GM19468 (cell line): ENCODE data around the gene HEBP1.

ENCODE experiments used
- ATAC-seq: cut with Tn5 transposase; IDR thresholded peaks from one replicate; pipeline ENCODE4 v1.9.1; 2021; ENCODE audit warnings: mild to moderate bottlenecking, moderate library complexity, moderate number of reproducible peaks; ENCODE audit not compliant: unreplicated experiment; ENCODE audit errors: extremely low read depth

Gene HEBP1

DNA sequence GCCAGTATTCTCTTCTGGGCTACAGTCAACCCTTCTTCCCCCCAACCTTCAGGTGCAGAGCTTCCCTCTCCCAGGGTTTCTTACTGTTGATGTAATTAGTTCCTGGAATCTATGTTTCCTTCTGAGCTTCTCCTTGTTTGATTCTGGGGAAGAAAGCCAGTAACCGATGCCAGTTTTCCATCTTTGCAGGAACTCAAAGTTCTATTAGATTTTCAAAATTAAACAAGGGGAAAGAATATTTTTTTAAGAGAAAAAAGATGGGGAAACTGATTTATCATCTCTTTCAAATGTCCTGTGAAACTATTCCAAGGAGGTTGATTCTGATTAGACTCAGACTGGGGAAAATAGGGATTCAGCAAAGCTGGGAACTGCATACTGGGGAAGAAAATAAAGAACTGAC is 26.2 kb upstream of the HEBP1 start:
- no peak for ATAC-seq

DNA sequence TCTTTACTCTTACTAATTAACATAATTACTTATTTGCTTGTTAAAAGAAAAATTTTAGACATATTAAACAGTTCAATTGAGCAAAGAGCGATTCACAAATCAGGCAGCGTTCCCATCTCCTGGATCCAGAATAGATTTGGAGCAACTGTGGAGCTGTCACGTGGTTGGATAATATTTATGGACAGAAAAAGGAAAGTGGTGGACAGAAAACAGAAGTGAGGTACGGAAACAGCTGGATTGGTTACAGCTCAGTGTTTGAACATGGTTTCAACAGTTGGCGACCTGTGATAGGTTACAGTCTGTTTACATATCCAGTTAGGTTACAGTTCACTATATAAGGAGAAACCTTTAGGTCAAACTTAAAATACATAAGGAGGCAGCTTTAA is 24.5 kb upstream of the HEBP1 start:
- ATAC-seq, result no peak

DNA sequence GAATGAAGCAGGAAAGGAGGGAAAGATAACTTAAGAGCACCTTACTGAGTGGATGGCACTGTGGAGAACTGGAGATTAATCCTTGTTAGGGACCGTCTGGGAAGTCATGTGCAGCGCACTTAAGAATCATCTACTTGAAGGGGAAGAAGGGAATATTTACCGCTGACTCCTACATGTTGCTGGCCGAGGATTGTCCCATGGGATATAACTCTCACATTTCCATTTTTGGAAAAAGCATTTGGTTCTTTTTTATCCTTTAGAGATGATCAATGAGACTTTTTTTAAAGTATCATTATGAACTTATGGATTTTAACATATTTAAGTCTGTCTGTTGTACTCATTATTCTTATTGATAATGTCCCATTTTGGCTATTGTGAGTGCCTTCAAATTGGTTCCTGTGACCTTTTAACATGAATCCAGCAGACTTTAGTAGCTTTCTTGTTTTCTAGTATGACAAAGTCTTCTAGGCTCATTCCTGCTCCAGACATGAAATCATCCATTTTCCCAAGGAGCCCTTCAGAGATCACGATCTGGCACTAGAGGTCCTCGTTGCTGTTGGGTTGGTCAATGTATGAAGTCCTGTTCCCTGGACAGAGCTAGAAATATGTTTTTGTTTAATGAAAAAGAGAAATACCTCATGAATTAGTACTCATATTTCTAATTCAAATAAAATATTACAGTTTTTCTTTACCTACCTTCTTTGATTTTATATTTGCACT is 23.9 kb upstream of the HEBP1 start:
- ATAC-seq, result no peak

GRCh38 chr12:13022851-13023271 is 22.8 kb upstream of the HEBP1 start:
- no peak for ATAC-seq

DNA sequence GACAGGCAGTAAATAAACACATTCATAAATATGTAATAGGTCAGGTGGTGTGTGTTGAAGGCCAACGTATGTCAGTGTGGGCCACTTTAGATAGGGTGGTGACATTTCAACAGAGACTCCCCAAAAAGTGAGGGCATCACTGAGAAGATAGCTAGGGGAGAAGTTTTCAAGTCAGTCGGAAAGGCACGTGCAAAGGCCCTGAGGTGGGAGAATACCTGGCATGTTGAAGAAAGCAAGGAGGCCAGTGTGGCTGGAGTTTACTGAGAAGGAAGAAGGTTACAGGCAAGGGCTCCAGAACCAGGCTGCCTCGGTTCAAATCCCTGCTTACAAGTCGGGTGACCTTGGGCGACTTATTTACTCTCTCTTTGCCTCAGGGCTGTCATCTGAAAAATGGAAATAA is 11.0 kb upstream of the HEBP1 start:
- no peak for ATAC-seq

- no peak for ATAC-seq
Measured at GRCh38 chr12:13008741-13009380, 8.8 kb upstream of the HEBP1 start.

DNA sequence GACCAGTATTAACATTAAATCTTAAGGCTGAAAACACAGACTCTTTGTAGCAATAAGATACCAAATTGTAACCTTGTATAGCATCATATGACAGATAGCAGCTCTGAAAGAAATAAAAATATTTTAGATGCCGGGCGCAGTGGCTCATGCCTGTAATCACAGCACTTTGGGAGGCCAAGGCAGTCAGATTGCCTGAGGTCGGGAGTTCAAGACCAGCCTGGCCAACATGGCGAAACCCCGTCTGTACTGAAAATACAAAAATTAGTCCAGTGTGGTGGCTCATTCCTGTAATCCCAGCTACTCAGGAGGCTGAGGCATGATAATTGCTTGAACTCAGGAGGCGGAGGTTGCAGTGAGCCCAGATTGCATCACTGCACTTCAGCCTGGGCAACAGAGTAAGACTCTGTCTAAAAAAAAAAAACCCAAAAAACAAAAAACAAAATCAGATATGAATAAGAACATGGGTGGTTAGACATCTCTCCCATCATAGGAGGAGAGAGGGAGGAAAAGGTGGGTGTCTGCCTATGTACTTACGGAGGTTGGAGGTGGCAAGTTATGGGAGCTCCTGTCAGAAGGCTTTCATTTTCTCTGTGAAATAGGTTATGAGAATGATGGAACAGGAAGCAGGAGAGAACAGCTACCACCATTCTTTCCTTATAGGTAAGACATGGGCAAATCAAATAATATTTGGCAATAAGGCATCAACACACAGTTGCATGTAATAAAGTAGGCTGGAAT is 7.6 kb upstream of the HEBP1 start:
- no peak for ATAC-seq

DNA sequence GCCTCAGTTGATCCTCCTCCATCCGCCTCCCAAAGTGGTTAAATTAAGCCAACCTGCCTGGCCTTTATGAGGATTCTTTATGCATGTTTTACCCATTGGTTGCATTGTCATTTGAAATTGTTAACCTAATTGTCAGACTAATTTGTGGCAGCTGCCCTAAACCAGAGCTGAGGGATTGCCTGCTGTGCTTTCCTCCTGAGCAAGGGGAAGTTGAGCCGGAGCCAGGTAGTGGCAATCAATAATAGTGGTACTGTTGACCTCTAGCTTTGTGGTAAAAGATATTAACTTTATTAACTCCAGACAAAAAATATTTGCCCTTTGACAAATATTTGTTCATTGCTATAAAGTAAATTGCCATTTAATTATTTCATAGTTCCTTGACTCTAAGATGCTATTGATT is 5.6 kb upstream of the HEBP1 start:
- no peak for ATAC-seq

DNA sequence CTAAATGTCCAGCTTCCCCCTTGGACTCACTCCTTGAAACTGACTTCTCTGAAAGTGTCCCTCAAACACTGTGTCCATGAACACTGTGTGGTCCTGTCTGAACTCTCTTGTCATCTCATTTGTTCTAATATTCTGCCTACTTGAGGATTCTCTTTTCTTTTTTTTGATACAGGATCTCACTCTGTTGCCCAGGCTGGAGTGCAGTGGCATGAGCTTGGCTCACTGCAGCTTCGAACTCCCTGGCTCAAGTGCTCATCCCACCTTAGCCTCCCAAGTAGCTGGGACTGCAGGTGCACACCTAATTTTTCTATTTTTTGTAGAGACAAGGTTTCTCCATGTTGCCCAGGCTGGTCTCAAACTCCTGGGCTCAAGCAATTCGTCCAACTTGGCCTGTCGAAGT is 4.9 kb upstream of the HEBP1 start:
- no peak for ATAC-seq

DNA sequence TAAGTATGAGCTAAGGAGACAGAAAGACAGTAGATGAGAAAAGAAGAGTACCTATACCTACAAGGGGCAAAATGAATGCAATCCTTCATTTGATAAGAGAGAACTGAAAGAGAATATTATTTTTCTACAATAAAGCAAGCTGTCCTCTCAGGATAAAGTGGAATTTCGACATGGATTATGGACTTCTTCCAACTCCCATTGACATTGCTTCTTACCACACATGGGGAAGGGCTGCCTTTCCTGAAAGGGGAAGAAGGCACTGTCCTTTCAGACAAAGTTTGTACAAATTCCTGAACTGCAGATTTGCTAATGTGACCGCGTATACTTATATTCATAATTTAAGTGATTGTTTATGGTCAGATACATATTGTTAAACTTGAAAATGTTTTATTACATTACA is 4.3 kb upstream of the HEBP1 start:
- ATAC-seq, result no peak

- no peak for ATAC-seq
Measured at GRCh38 chr12:13002301-13003097, 2.4 kb upstream of the HEBP1 start.

- no peak for ATAC-seq
Measured at GRCh38 chr12:13001775-13002040, 1.6 kb upstream of the HEBP1 start.

DNA sequence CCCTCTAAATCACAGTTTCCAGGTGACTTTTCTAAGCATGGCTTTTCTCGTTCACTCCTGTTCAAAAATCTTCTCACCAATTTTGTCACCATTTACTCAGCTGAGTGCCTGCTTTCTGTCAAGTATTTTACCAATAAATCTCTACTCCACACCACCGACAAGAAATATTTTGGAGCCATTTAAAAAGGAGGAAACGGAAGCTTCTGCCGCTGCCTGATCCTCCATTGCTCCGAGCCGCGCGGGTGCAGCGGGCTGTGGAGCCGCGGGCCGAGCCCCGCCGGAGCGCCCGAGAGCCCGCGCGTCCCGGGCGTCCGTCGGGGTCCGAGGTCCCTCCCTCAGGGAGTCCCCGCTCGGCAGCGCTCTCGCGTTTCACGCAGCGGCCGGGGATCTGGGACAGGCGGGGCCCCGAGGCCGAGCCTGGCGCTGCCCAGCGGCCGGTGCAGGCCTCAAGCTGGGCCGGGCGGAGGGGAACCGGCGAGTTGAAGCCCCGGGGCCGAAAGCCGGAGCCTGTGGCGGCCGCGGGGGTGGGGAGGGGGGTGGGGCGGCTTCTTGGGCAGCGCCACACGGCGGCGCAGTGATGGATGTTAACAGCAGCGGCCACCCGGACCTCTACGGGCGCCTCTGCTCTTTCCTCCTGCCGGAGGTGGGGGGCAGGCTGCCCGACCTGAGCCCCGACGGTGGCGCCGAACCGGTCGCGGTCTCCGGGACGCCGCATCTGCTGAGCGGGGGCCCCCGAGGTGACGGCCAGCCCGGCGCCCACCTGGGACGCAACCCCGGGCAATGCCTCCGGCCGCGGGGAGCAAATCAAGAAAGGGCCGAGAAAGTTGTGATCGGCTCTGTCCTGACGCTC is 1.1 kb upstream of the HEBP1 start:
- ATAC-seq, result no peak

DNA sequence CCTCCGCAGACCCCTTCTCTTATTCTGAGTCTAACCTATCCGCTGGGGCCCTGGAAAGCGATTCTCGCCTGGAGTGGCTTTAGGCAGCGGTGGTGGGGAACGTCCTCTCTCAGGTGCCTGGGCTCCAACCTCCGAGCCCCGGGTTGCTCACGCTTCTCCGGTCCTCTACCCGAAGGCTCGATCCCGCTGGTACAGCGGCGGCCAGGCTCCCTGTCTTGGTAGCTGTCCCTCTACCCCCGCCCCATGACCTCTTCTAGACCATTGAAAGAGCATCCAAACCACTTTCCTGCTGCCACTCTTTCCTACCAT is 505 bp upstream of the HEBP1 start:
- no peak for ATAC-seq

DNA sequence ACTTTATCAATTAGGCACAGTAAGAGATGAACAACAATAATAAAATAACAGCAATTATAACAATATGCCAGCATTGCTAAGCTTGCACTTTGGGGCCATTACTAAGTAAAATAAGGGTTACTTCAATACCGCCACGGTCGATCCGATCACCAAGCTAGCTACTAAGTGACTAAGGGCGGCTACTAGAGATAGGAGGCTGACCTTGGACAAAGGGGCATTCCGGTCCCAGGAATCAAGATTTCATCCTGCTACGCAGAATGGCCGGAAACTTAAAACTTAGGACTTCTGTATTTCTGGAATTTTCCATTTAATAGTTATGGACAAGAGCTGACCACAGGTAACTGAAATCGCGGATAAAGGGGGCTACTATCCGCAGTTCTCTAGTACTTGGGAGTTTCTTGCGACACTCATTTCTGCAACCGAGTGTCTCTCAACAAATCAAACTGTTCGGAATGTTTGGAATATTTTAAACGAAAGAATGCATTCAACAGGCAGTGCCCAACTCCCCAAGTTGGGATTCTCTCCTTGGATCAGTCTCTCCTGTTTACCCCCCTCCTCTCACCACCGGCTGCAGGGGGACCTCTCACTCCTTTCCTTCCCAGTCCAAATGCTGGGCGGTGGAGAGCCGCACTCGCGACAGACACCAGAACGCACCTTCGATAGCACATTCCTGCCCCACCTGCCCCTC is 650 bp downstream of the HEBP1 start:
- ATAC-seq, result no peak

DNA sequence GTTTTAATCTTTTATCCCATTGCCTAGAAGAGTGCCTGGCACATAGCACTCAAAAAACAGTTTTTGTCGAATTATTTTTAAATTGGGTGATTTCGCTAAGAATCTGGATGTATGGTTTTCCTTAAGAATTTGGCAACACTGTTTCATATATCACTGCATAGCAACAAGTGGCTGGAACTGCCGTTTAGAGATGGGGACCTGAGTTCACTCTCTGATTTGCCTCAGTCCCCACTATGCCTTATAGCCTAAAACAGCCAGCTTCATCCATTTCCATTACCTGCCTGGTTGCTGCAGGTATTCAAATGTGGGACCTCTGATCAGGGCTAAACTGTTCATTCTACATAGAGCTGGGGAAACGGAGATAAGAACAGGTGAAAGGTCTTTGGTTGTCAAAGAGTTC is 1.8 kb downstream of the HEBP1 start:
- no peak for ATAC-seq

DNA sequence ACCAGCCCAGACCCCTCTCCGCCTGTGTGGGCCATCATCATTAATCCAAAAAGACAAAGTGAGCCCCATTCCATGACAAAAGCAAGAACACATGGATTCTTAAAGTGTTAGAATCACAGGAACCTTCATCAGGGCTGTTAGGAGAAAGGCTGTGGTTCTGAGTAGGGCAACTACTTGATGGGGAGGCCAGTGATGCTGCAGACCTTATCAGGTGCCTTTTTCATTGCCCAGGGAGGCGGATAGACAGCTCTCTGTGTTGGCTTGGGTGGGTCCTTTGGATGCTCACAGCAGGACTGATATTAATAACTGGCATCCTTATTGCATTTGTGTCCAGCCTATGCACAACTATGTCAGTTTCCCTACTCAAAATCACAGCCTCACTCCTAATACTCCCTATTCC is 2.3 kb downstream of the HEBP1 start:
- no peak for ATAC-seq

DNA sequence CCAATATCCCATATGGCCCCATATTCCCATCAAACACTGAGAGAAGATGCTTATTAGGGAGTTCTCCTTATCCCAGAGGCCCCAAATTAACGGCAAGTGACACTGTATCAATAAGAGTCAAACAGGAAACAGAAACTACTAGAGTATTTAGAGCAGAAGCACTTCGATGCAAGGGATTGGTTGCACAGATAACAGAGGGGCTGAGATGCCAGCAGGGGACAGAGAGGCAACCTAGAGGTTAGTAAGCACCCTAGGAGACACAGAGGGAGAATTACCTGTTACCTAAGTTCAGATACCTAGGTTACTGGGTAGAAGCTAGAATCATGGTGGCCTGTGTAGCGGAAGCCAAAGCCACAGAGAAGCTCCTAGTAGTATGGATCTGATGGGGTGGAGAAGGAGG is 2.9 kb downstream of the HEBP1 start:
- no peak for ATAC-seq

- no peak for ATAC-seq
Measured at GRCh38 chr12:12996209-12996608, 3.9 kb downstream of the HEBP1 start.

DNA sequence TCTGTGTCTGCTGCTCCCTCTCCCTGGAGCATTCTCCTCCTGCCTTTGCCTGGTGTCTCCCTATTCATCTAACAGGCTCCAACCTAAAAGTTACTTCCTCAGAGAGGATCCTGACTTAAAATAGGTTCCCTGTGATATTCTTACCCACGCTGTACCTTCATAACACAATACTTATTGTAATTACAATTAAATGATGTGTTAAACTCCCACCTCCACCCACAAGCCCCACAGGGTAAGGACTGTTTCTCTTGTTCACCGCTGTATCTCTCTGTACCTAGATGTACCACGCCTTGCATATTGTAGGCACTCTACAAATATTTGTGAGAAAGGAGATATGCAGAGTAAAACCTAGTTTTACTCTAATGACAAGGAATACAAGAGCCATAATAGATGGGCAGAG is 5.0 kb downstream of the HEBP1 start:
- ATAC-seq, result no peak
